Right cardiac atrium (tissue), 5 donors: ENCODE results near the gene STKLD1. TPM values are rescaled to one million over a fixed set of nuclear protein-coding genes. Genes with fewer than 3 reads are reported as not detected.

Experiments used
- ATAC-seq, 2 donors: fragments of 200-7000 bp; cut with Tn5 transposase; one replicate each; pipeline versions ENCODE4 v1.8.0 to v1.9.1; 2020; ENCODE audit warnings: moderate library complexity in 2 of 2, mild to moderate bottlenecking in 1 of 2
- DNase-seq, 3 donors: peaks; one replicate each; pipeline ENCODE4 v3.0.0-alpha.2; 2020
- H3K27ac ChIP-seq: one replicate; pipeline ENCODE4 v1.5.1; 2013; ENCODE audit warnings: mild to moderate bottlenecking, low read length, control low read depth, moderate library complexity
- H3K27me3 ChIP-seq: one replicate; pipeline ENCODE4 v1.6.1; 2013; ENCODE audit not compliant: control insufficient read depth, insufficient read depth
- H3K4me1 ChIP-seq: one replicate; pipeline ENCODE4 v1.6.1; 2013; ENCODE audit warnings: low read length; ENCODE audit not compliant: control insufficient read depth, insufficient read depth
- H3K4me3 ChIP-seq: one replicate; pipeline ENCODE4 v1.5.1; 2013; ENCODE audit warnings: low read length, control low read depth
- H3K9me3 ChIP-seq: one replicate; pipeline ENCODE4 v1.6.1; 2013; ENCODE audit warnings: low read length; ENCODE audit not compliant: control insufficient read depth
- WGBS: extraction: QIAGEN DNeasy Blood & Tissue Kit; methylation state at CpG from one replicate; pipeline ENCODE4 v1.1.7; 2013; 5-methylcytosine and 5-hydroxymethylcytosine counted together
- intact Hi-C, 4 donors: fragments of 100-400 bp; cut with DNase I; formaldehyde crosslinking; loops; one replicate each; pipeline versions ENCODE4 v1.11.0 to v1.14.0; 2022 to 2023
- polyA plus RNA-seq: library from polyadenylated mRNA; stranded (reverse); fragments of 200-250 nt; gene quantifications from one replicate; pipeline ENCODE4 v1.2.3, GENCODE V29; 2013
- total RNA-seq, 4 donors: library from RNA; stranded (reverse); fragmentation: NEBNext Ultra II Directional; extraction: Animal tissue kit (Norgen Biotek cat#: 25700); gene quantifications; one replicate each; pipeline ENCODE4 v1.2.1, GENCODE V29; 2021
- donor health status: healthy with polysubstance abuse.
- donor health status: DM: no; HTN: yes; CAD: no.
- donor health status: DM: no; HTN: no; CAD: no.
- donor health status: DM: no; HTN: yes; CAD: no; lungs with severe emphysema.
- donor health status: DM: yes; HTN: yes; CAD: no.

The STKLD1 gene
- total and polyA plus RNA-seq, 5 donors = 0.31 to 1.3 (median 0.70) TPM; not detected in 1

- Histone ChIP-seq H3K9me3 (no peaks in the 10 kb centered on the region), H3K4me1 (peaks cover 4% of the 10 kb centered on the region), H3K27me3 (no peaks in the 10 kb centered on the region), H3K4me3 (no peak overlapping the region), H3K27ac (no peak overlapping the region)
- DNase-seq (no peak), ATAC-seq (no peak)
- intact Hi-C loops = no loop called here
- 76% methylated on average over 6 of the region's 6 CpGs for WGBS
Observed at GRCh38 chr9:133377721-133378216, 1.6 kb downstream of the STKLD1 start.

DNA sequence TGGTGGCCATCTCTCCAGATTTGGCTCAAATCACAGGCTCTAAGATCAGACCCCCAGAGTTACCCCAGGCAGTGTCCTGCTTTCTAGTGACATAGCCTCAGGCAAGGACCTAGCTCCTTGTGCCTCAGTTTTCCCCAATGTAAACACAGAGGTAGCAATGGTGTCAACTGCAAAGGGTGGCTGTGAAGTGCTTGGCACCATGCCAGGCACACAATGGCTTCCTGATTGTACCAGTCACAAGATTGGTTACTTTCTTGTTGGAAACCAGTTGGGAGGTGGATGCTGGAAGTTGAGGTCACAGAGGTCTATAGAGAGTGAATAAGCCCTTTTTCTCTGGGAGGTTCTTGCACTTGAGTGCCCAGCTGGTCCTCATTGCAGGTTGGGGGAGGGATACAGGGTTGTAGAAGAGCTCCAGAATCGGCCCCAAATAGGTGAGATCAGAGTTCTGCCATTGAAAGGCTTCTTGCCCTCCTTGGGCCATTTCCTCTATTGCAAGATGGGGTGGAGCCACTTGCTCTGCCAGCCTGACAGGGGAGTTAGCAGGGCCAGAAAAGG is 2.3 kb downstream of the STKLD1 start:
- H3K27me3 ChIP-seq = no peaks in the 10 kb centered on the region
- DNase-seq (peak in 1 of 3 donors; percentile 32), ATAC-seq (no peak)
- no peak overlapping the region for H3K27ac ChIP-seq
- 83% methylated on average over 1 of the region's 1 CpG for WGBS
- intact Hi-C loops = no loop called here
- H3K4me3 ChIP-seq = no peak overlapping the region
- no peaks in the 10 kb centered on the region for H3K4me1 ChIP-seq
- no peaks in the 10 kb centered on the region for H3K9me3 ChIP-seq

DNA sequence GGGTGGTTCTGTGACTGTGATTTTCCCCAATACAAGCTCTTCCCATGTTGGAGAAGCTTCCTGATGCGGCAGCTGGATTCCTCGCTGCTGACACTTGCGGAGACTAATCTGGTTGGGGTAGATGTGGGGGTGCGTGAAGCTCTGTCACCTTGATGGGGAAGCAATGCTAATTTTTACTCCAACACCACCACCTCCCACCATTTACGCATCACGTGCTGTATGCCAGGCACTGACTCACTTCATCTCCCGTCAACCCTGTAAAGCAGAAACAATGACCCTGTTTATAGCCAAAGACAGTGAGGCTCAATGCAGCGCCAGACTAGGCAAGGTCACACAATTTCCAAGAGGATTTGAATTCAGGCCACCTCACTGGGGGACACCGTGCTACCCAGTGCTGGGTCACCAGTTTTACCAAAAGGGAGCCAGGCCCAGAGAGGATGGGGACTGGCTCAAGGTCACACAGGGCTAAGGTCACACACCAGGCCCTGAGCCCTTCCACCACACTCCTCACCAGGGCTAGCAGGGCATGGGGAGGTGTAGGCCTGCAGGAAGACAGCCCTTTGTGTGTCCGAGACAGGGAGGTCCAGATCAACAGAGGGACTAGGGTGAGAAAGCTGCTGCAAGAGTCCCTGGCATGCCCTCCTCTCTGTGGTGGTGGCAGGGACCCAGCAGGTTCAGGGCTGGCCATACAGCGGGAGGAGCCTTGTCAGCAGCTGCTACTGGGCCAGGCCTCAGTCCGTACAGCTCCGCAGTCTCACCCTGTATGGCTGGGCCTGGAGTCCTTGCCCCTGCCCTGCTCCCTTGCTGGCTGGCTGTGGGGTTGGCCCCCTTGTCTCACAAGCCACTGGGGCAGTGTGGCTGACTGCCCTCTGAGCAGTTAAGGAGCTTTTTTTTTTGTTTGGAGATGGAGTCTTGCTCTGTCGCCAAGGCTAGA is 3.3 kb downstream of the STKLD1 start:
- intact Hi-C loops = no loop called here
- no peak for ATAC-seq
- peak in 1 of 3 donors; percentile 24 for DNase-seq
- Histone ChIP-seq H3K27ac (no peak overlapping the region), H3K27me3 (no peaks in the 10 kb centered on the region), H3K4me3 (no peak overlapping the region), H3K4me1 (no peaks in the 10 kb centered on the region), H3K9me3 (no peaks in the 10 kb centered on the region)
- 87% methylated on average over 14 of the region's 14 CpGs for whole genome bisulfite sequencing

- Histone ChIP-seq H3K9me3 (no peaks in the 10 kb centered on the region), H3K27me3 (no peaks in the 10 kb centered on the region), H3K4me1 (no peaks in the 10 kb centered on the region), H3K27ac (no peak overlapping the region), H3K4me3 (no peak overlapping the region)
- intact Hi-C loops = no loop called here
- WGBS = 69% methylated on average over 4 of the region's 4 CpGs
- DNase-seq = no peak
- ATAC-seq = no peak
Observed at GRCh38 chr9:133380734-133381133, 4.6 kb downstream of the STKLD1 start.

- H3K27ac ChIP-seq = no peak overlapping the region
- H3K4me3 ChIP-seq = no peak overlapping the region
- 92% methylated on average over 4 of the region's 4 CpGs for WGBS
- no peaks in the 10 kb centered on the region for H3K27me3 ChIP-seq
- H3K9me3 ChIP-seq = no peaks in the 10 kb centered on the region
- no peaks in the 10 kb centered on the region for H3K4me1 ChIP-seq
- ATAC-seq = no peak
- DNase-seq = peak in 1 of 3 donors; percentile 2
- intact Hi-C loops = no loop called here
Observed at GRCh38 chr9:133382507-133383141, 6.5 kb downstream of the STKLD1 start.

GRCh38 chr9:133383438-133383837 is 7.3 kb downstream of the STKLD1 start:
- no peak for ATAC-seq
- intact Hi-C loops = no loop called here
- no peak for DNase-seq
- no peak overlapping the region for H3K4me3 ChIP-seq
- H3K4me1 ChIP-seq = no peaks in the 10 kb centered on the region
- no peak overlapping the region for H3K27ac ChIP-seq
- H3K27me3 ChIP-seq = no peaks in the 10 kb centered on the region
- 96% methylated on average over 3 of the region's 3 CpGs for WGBS
- H3K9me3 ChIP-seq = no peaks in the 10 kb centered on the region

- WGBS = 87% methylated on average over 17 of the region's 17 CpGs
- ATAC-seq = no peak
- Histone ChIP-seq H3K27me3 (no peaks in the 10 kb centered on the region), H3K4me3 (no peak overlapping the region), H3K9me3 (no peaks in the 10 kb centered on the region), H3K4me1 (no peaks in the 10 kb centered on the region), H3K27ac (no peak overlapping the region)
- DNase-seq = peak in 1 of 3 donors; percentile 29
- intact Hi-C loops = no loop called here
Observed at GRCh38 chr9:133384736-133385321, 8.7 kb downstream of the STKLD1 start.

- Histone ChIP-seq H3K9me3 (no peaks in the 10 kb centered on the region), H3K27me3 (no peaks in the 10 kb centered on the region), H3K27ac (no peak overlapping the region), H3K4me3 (no peak overlapping the region), H3K4me1 (no peaks in the 10 kb centered on the region)
- ATAC-seq (no peak), DNase-seq (peak in 1 of 3 donors; percentile 16)
- intact Hi-C loops = no loop called here
- WGBS = 87% methylated on average over 14 of the region's 14 CpGs
Observed at GRCh38 chr9:133385452-133385851, 9.3 kb downstream of the STKLD1 start.

DNA sequence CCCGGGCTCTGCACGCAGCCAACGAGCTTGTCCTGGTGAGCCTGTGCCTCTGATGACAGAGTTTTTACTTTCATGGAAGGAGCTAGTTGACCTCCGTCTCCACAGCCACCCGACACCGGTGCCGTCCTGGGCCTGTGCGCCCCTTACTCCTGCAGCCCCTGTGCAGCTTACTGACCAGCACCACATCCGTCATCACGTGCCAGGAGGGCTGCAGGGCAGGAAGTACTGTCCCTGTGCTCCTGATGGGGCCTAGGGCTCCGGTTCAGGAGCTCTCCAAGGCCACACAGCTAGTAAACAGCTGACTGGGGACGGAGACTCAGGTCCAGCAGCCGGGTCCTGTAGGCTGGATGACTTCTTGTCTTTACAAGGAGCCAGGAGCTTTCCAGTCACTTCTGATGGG is 10.2 kb downstream of the STKLD1 start:
- Histone ChIP-seq H3K27me3 (no peaks in the 10 kb centered on the region), H3K4me3 (no peak overlapping the region), H3K9me3 (no peaks in the 10 kb centered on the region), H3K27ac (no peak overlapping the region), H3K4me1 (no peaks in the 10 kb centered on the region)
- ATAC-seq (no peak), DNase-seq (peak in 1 of 3 donors; percentile 44)
- intact Hi-C loops = no loop called here
- WGBS = 76% methylated on average over 13 of the region's 13 CpGs

GRCh38 chr9:133387680-133388079 is 11.5 kb downstream of the STKLD1 start:
- 84% methylated on average over 9 of the region's 9 CpGs for WGBS
- no peaks in the 10 kb centered on the region for H3K4me1 ChIP-seq
- intact Hi-C loops = no loop called here
- no peak overlapping the region for H3K4me3 ChIP-seq
- no peak overlapping the region for H3K27ac ChIP-seq
- ATAC-seq (no peak), DNase-seq (no peak)
- no peaks in the 10 kb centered on the region for H3K27me3 ChIP-seq
- H3K9me3 ChIP-seq = no peaks in the 10 kb centered on the region
